Body of pancreas (tissue), 4 donors: ENCODE results near the gene CLPSL1.

ENCODE experiments used
- CTCF ChIP-seq, 7 experiments: fragments of 450-650 bp in 4 of 7; fragments of 200-600 bp in 3 of 7; sonication (generic) in 3 of 7; IDR thresholded peaks; one replicate each; pipeline ENCODE4 v1.5.1; 2016 to 2019; ENCODE audit warnings: antibody characterized with exemption in 7 of 7
- POLR2A ChIP-seq, 3 donors: fragments of 450-650 bp; IDR thresholded peaks; one replicate each; pipeline ENCODE4 v1.6.1; 2016; ENCODE audit warnings: antibody characterized with exemption in 3 of 3, mild to moderate bottlenecking in 2 of 3

- TF ChIP-seq CTCF (IDR thresholded peaks at IDR 0.05): no peak
- no peak for TF ChIP-seq POLR2A (IDR thresholded peaks at IDR 0.05)
Measured at GRCh38 chr6:35831257-35832007, 50.6 kb downstream of the CLPSL1 start.
